ENCODE data around the gene FAM217A. TPM values are rescaled to one million over a fixed set of nuclear protein-coding genes. Genes with fewer than 3 reads are reported as not detected.
A peak's percentile ranks its signal among the peaks of the same experiment; 100 is the strongest.
"Not testable (repeated sequence)": the region's sequence is repeated elsewhere in the genome, so short reads cannot be mapped to it uniquely, and the experiment has no call there.

FAM217A gene
- not detected for polyA plus RNA-seq (ENCODE audit: low read depth in 6 of 6)

DNA sequence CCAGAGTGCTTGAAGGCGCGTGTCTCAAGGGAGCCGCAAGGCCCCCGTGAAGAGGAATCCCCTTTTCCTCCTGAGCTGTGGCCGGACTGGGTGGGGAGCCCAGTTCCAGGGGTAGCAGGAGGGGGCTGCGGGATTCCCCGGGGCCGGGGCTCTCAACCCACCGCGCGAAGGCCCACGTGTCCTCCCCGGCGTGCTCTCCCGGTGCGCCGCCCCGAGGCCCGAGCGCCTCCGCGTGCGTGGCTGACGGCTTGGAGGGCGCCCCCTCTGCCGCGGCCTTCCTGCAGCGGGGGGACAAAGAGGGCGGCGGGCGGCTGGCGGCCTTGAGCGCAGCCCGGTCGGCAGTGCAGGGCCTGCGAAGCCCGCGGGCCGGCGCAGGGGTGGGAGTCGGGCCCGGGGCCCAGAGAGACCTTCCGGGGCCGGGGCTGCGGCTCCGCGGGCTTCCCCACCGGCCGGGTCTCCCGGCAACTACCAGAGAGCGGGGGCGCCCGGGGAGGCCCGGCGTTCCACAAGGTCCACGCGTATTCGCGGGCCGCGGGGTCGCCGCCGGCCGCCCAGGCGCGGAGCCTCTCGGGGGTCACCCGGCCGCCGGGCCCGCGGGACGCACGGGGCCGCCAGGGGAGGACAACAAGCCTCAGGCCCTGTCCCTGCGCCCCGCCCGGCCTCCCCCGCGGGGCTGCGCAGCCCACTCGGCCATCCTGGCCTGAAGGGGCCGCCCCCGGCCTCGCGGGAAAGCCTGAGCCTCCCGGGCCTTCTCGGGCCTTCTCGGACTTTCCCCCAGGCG, at the start of gene FAM217A:
TSS of gene FAM217A (minus strand) at position 447 of the 781 bp plus-strand sequence. CDS start 1,723 bp downstream, outside the sequence.
- Mint-ChIP-seq H3K9me3 (no peaks in the 10 kb centered on the region), H3K36me3 (no peaks in the 10 kb centered on the region), H3K4me3 (no peak within 1 kb of the TSS), H3K4me1 (no peaks in the 10 kb centered on the region), H3K27me3 (peaks cover 23 to 39% (median 30%) of the 10 kb centered on the region in 3 donors), H3K27ac (peak within 1 kb of the TSS in 1 of 6 donors; percentile 26)
- DNase-seq: no peak
- ATAC-seq (ENCODE audit: low read depth in 2 of 2): no peak

DNA sequence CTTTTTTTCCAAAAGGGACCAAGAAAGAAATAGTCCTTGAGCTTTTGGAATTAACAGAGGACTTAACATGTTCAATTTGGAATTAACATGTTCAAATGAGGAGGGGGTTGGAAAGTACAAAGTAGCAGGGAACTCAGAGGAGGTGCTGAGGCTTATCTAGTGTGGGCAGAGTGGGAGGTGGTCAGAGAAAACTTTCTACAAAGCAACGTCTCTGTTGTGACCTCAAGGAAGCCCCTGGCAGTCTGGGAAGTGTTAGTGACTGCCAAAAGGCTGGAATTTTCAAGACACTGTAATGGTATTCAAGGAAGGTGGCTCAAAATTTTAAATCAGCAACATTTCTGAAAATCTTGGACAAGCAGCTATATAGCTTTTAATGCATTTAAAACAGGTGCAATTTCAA, 49.1 kb upstream of the FAM217A start:
- H3K4me1 Mint-ChIP-seq: peaks cover 0 to 5% (median 0%) of the 10 kb centered on the region in 3 donors
- H3K36me3 Mint-ChIP-seq: peaks cover 45 to 48% of the 10 kb centered on the region in 2 donors
- no peak overlapping the region for H3K4me3 Mint-ChIP-seq
- no peak overlapping the region for H3K27ac Mint-ChIP-seq
- no peaks in the 10 kb centered on the region for H3K27me3 Mint-ChIP-seq
- DNase-seq (no peak), ATAC-seq (ENCODE audit: low read depth in 2 of 2) (no peak)
- peaks cover 0 to 12% (median 0%) of the 10 kb centered on the region in 7 donors for H3K9me3 Mint-ChIP-seq

GRCh38 chr6:4125933-4126864, 47.3 kb upstream of the FAM217A start:
- DNase-seq (no peak), ATAC-seq (ENCODE audit: low read depth in 2 of 2) (no peak)
- Mint-ChIP-seq H3K36me3 (peaks cover 35 to 37% of the 10 kb centered on the region in 2 donors), H3K9me3 (peaks cover 0 to 3% (median 1%) of the 10 kb centered on the region in 7 donors), H3K27me3 (no peaks in the 10 kb centered on the region), H3K4me1 (no peaks in the 10 kb centered on the region), H3K27ac (peak overlapping the region in 1 of 6 donors; percentile 5), H3K4me3 (no peak overlapping the region)

- ATAC-seq (ENCODE audit: low read depth in 2 of 2): no peak
- Mint-ChIP-seq H3K27ac (no peak overlapping the region), H3K36me3 (peaks cover 39 to 40% of the 10 kb centered on the region in 2 donors), H3K4me1 (no peaks in the 10 kb centered on the region), H3K9me3 (peaks cover 0 to 5% (median 3%) of the 10 kb centered on the region in 7 donors), H3K4me3 (no peak overlapping the region), H3K27me3 (no peaks in the 10 kb centered on the region)
- DNase-seq: no peak
Observed at GRCh38 chr6:4125500-4125899, 46.6 kb upstream of the FAM217A start.

GRCh38 chr6:4124351-4124750, 45.4 kb upstream of the FAM217A start:
- no peak overlapping the region for H3K27ac Mint-ChIP-seq
- ATAC-seq (ENCODE audit: low read depth in 2 of 2): no peak
- peaks cover 32 to 34% of the 10 kb centered on the region in 2 donors for H3K36me3 Mint-ChIP-seq
- H3K4me3 Mint-ChIP-seq: no peak overlapping the region
- DNase-seq: no peak
- no peaks in the 10 kb centered on the region for H3K4me1 Mint-ChIP-seq
- peaks cover 0 to 5% (median 3%) of the 10 kb centered on the region in 7 donors for H3K9me3 Mint-ChIP-seq
- H3K27me3 Mint-ChIP-seq: no peaks in the 10 kb centered on the region

- no peak overlapping the region for H3K27ac Mint-ChIP-seq
- H3K9me3 Mint-ChIP-seq: peaks cover 14 to 32% (median 18%) of the 10 kb centered on the region in 7 donors
- peaks cover 4 to 10% (median 7%) of the 10 kb centered on the region in 3 donors for H3K27me3 Mint-ChIP-seq
- peaks cover 49% of the 10 kb centered on the region in 2 donors for H3K36me3 Mint-ChIP-seq
- no peaks in the 10 kb centered on the region for H3K4me1 Mint-ChIP-seq
- no peak overlapping the region for H3K4me3 Mint-ChIP-seq
- no peak for ATAC-seq (ENCODE audit: low read depth in 2 of 2)
- no peak for DNase-seq
Observed at GRCh38 chr6:4115741-4116140, 36.8 kb upstream of the FAM217A start.

DNA sequence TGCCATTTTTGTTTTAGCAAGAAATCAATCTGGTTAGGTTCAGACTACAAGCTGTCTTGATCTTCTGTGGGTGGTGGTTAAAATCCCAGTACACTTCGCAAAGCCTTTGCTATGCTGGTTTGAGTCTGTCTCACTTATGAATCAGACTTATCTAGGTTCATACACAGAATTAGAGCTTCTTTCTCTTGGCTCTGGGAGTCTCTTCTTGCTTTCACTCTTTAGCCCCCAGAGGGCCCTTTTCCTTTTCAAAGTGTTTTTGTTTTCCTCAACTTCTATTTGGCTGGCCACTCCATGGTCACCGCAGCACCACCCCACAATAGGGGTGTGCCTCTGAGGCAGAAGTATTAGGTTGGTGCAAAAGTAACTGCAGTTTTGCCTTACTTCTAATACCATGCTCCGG, 35.2 kb upstream of the FAM217A start:
- H3K9me3 Mint-ChIP-seq: peaks cover 14 to 32% (median 18%) of the 10 kb centered on the region in 7 donors
- ATAC-seq (ENCODE audit: low read depth in 2 of 2) (no peak), DNase-seq (no peak)
- peak overlapping the region in 1 of 8 donors; percentile 21 for H3K4me3 Mint-ChIP-seq
- no peak overlapping the region for H3K27ac Mint-ChIP-seq
- H3K27me3 Mint-ChIP-seq: peaks cover 4 to 10% (median 7%) of the 10 kb centered on the region in 3 donors
- H3K4me1 Mint-ChIP-seq: no peaks in the 10 kb centered on the region
- peaks cover 42 to 49% of the 10 kb centered on the region in 2 donors for H3K36me3 Mint-ChIP-seq

DNA sequence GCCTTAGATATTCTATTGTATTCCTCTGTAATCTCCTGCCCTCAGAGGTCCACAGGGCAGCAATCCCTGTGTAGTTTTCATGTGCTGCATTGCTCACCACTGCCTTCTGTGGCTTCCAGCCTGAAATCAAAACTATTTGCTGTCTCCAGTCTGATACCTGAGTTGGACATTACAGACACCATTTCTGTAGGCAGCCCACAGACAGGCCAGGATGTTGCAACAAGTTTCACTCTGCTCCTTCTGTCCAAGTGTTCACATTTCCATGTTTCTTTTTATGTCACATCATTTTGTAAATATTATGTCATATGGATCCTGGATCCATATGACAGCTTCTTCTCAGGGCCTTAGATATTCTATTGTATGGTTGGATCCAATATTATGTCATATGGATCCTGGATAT, 34.7 kb upstream of the FAM217A start:
- peaks cover 4 to 10% (median 7%) of the 10 kb centered on the region in 3 donors for H3K27me3 Mint-ChIP-seq
- no peaks in the 10 kb centered on the region for H3K4me1 Mint-ChIP-seq
- no peak for DNase-seq
- H3K27ac Mint-ChIP-seq: peak overlapping the region in 1 of 6 donors; percentile 17
- H3K36me3 Mint-ChIP-seq: peaks cover 40 to 49% of the 10 kb centered on the region in 2 donors
- H3K9me3 Mint-ChIP-seq: peaks cover 14 to 32% (median 18%) of the 10 kb centered on the region in 7 donors
- no peak overlapping the region for H3K4me3 Mint-ChIP-seq
- no peak for ATAC-seq (ENCODE audit: low read depth in 2 of 2)

DNA sequence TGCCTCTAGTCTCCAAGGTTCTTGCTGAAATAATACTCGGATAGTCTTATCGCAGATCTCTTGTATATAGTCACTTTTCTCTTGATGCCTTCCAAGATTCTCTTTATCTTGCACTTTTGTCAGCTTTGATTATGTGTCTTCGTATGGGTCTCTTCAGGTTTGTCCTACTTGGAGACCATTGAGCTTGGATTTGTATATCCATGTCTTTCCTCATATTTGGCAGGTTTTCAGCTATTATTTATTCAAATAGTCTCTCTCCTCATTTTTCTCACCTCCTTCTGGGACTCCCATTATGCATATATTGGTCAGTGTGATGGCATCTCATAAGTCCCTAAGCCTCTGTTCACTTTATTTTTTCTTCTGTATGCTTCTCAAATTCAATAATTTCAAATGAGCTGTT, 33.4 kb upstream of the FAM217A start:
- Mint-ChIP-seq H3K4me3 (no peak overlapping the region), H3K9me3 (peaks cover 14 to 32% (median 18%) of the 10 kb centered on the region in 7 donors), H3K27me3 (peaks cover 4 to 10% (median 7%) of the 10 kb centered on the region in 3 donors), H3K36me3 (peaks cover 32 to 48% of the 10 kb centered on the region in 2 donors), H3K4me1 (no peaks in the 10 kb centered on the region), H3K27ac (no peak overlapping the region)
- ATAC-seq (ENCODE audit: low read depth in 2 of 2): no peak
- DNase-seq: no peak

DNA sequence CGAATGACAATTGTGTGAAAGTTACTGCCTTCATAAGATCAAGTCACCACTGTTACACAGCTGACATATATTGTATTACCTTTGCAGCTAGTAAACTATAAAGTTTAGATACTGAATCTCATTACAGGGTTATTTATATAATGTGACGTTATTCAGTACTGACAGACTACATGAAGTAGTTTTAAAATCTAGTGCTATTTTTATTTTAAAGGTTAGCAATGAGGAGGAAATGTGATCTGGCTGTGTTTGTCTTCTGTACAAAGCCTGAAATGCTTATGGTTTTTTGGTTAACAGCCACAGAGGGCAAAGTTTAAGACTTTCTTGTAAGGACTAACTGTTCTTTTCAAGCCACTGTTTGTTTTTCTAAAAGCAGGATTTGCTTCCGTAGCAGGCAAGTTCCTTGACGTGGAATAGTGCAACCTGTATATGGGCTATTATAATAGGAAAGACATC, 30.5 kb upstream of the FAM217A start:
- not testable (repeated sequence) for ATAC-seq (ENCODE audit: low read depth in 2 of 2)

GRCh38 chr6:4108561-4109093, 29.7 kb upstream of the FAM217A start:
- no peak overlapping the region for H3K27ac Mint-ChIP-seq
- H3K27me3 Mint-ChIP-seq: peaks cover 2 to 8% (median 7%) of the 10 kb centered on the region in 3 donors
- no peak for ATAC-seq (ENCODE audit: low read depth in 2 of 2)
- H3K4me1 Mint-ChIP-seq: no peaks in the 10 kb centered on the region
- H3K4me3 Mint-ChIP-seq: no peak overlapping the region
- DNase-seq: no peak
- peaks cover 9 to 17% (median 14%) of the 10 kb centered on the region in 7 donors for H3K9me3 Mint-ChIP-seq
- peaks cover 1 to 14% of the 10 kb centered on the region in 2 donors for H3K36me3 Mint-ChIP-seq

More for the DNA sequence above, 30.5 kb upstream of the FAM217A start:
- not testable (repeated sequence) for H3K4me3 Mint-ChIP-seq, H3K4me1 Mint-ChIP-seq, DNase-seq, H3K27ac Mint-ChIP-seq
- Mint-ChIP-seq H3K27me3 (peaks cover 4 to 10% (median 7%) of the 10 kb centered on the region in 3 donors), H3K36me3 (peaks cover 8 to 21% of the 10 kb centered on the region in 2 donors), H3K9me3 (peaks cover 14 to 23% (median 17%) of the 10 kb centered on the region in 7 donors)

- DNase-seq (no peak), ATAC-seq (ENCODE audit: low read depth in 2 of 2) (no peak)
- Mint-ChIP-seq H3K27me3 (peaks cover 0 to 7% (median 6%) of the 10 kb centered on the region in 3 donors), H3K9me3 (peaks cover 7 to 10% (median 9%) of the 10 kb centered on the region in 7 donors), H3K36me3 (peaks cover 0 to 8% of the 10 kb centered on the region in 2 donors), H3K4me1 (no peaks in the 10 kb centered on the region), H3K27ac (no peak overlapping the region), H3K4me3 (no peak overlapping the region)
Observed at GRCh38 chr6:4107873-4108272, 28.9 kb upstream of the FAM217A start.

DNA sequence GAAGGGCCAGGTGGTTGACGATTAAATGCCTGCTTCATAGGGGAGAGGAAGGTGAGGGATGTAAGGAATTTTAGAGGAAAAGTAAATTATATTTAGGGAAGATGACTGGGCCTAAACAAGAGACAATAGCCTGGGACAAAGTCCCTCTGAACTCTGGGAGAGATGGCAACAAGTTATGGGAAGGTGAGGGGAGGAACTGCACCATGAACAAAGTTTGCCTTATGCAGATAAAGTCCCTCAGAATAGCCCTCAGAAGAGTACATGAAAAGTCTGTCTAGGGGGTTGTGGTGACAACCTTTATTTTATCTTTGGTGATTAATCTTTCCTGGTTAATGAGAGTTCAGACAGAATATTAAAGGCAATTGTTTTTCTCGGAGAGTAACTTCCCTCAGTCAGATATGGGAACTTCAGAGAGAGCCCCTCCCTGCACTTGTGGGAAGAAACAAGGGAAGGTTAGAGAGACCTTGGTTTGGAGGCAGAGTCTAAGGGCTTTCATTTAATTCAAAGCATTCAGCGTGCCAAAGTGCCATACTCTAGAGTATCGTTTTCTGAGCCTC, 27.1 kb upstream of the FAM217A start:
- Mint-ChIP-seq H3K4me1 (no peaks in the 10 kb centered on the region), H3K4me3 (no peak overlapping the region), H3K27me3 (no peaks in the 10 kb centered on the region), H3K36me3 (no peaks in the 10 kb centered on the region), H3K9me3 (no peaks in the 10 kb centered on the region), H3K27ac (peak overlapping the region in 2 of 6 donors; percentile 12 to 53)
- no peak for DNase-seq
- no peak for ATAC-seq (ENCODE audit: low read depth in 2 of 2)

Data from naive B cell (primary cell).